Glutamatergic neuron (in vitro differentiated cells): ENCODE results near the gene NBPF12. TPM values are rescaled to one million over a fixed set of nuclear protein-coding genes. Genes with fewer than 3 reads are reported as not detected.
"Not testable (repeated sequence)": the region's sequence is repeated elsewhere in the genome, so short reads cannot be mapped to it uniquely, and the experiment has no call there.

Experiments used
- DNase-seq: peaks from one replicate; pipeline ENCODE4 v3.0.0; 2022
- H3K27ac Mint-ChIP-seq: one replicate; pipeline ENCODE4 v1.8.0; 2020; ENCODE audit warnings: mild to moderate bottlenecking, mixed read lengths, inconsistent platforms; ENCODE audit not compliant: unreplicated experiment
- H3K27me3 Mint-ChIP-seq: one replicate; pipeline ENCODE4 v1.8.0; 2020; ENCODE audit warnings: mild to moderate bottlenecking, moderate library complexity, mixed read lengths, inconsistent platforms; ENCODE audit not compliant: unreplicated experiment
- H3K36me3 Mint-ChIP-seq: one replicate; pipeline ENCODE4 v1.8.0; 2020; ENCODE audit warnings: mild to moderate bottlenecking, mixed read lengths, inconsistent platforms; ENCODE audit not compliant: unreplicated experiment
- H3K4me1 Mint-ChIP-seq: one replicate; pipeline ENCODE4 v1.8.0; 2020; ENCODE audit warnings: mild to moderate bottlenecking, low read depth, mixed read lengths, inconsistent platforms; ENCODE audit not compliant: unreplicated experiment
- H3K4me3 Mint-ChIP-seq: one replicate; pipeline ENCODE4 v1.8.0; 2020; ENCODE audit warnings: mild to moderate bottlenecking, mixed read lengths, inconsistent platforms; ENCODE audit not compliant: unreplicated experiment
- H3K9me3 Mint-ChIP-seq: one replicate; pipeline ENCODE4 v1.8.0; 2020; ENCODE audit warnings: mild to moderate bottlenecking, moderate library complexity, mixed read lengths, inconsistent platforms; ENCODE audit not compliant: unreplicated experiment
- long read RNA-seq: library from polyadenylated mRNA; unstranded; transcript quantifications from one replicate; pipeline ENCODE4 v2.0.0, GENCODE V29; 2020; ENCODE audit not compliant: unreplicated experiment
- total RNA-seq: library from RNA; stranded (reverse); fragmentation: NEBNext Ultra II Directional; extraction: Animal tissue kit (Norgen Biotek cat#: 25700); gene quantifications from one replicate; pipeline ENCODE4 v1.2.1, GENCODE V29; 2021; ENCODE audit not compliant: unreplicated experiment

The NBPF12 gene, protein sequence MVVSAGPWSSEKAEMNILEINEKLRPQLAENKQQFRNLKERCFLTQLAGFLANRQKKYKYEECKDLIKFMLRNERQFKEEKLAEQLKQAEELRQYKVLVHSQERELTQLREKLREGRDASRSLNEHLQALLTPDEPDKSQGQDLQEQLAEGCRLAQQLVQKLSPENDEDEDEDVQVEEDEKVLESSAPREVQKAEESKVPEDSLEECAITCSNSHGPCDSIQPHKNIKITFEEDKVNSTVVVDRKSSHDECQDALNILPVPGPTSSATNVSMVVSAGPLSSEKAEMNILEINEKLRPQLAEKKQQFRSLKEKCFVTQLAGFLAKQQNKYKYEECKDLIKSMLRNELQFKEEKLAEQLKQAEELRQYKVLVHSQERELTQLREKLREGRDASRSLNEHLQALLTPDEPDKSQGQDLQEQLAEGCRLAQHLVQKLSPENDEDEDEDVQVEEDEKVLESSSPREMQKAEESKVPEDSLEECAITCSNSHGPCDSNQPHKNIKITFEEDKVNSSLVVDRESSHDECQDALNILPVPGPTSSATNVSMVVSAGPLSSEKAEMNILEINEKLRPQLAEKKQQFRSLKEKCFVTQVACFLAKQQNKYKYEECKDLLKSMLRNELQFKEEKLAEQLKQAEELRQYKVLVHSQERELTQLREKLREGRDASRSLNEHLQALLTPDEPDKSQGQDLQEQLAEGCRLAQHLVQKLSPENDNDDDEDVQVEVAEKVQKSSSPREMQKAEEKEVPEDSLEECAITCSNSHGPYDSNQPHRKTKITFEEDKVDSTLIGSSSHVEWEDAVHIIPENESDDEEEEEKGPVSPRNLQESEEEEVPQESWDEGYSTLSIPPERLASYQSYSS (N-terminal part only)
- 14.7 TPM for total RNA-seq
- long read RNA-seq, partial matches to known transcripts: 0 of 1 reads
- long read RNA-seq, other reads (novel, unspliced or antisense): 1 of 1 reads

DNA sequence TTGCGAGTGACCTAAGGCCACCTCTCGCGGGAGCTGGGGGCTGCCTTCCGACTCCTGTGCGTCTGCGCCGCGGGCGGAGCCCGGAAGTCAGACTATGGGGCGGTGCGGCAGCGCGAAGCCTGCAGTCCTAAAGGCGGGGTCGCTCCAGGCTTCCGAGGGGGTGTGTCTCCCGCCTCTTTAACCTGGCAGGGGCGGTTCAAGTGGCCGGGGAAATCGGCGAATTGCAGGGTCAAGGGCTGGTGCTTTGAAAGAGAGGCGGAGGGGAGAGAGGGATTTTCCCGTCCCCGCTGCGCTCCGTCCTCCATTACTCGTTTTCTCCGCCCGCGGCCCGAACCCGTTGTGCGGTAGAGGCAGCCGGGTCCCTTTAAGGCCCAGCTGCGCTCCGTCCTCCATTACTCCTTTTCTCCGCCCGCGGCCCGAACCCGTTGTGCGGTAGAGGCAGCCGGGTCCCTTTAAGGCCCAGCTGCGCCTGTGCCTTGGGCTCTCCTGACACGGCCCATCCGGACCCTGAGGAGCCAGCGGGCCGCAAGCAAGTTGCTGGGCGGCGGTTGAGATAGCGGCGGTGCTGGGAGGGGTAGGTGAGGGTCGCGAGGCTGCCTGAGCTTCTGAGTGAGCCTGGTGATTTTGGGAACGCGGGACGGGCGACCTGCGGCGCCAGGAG lies at the start of gene NBPF12:
NBPF12 (plus strand) TSS at position 83 of the 661 bp plus-strand sequence. CDS start 21,820 bp downstream, outside the sequence.
- not testable (repeated sequence) for H3K9me3 Mint-ChIP-seq, H3K27me3 Mint-ChIP-seq, H3K4me1 Mint-ChIP-seq, H3K36me3 Mint-ChIP-seq
- Mint-ChIP-seq H3K27ac (peak within 1 kb of the TSS; percentile 43), H3K4me3 (peak within 1 kb of the TSS; percentile 90)
- DNase-seq: peak; percentile 90

DNA sequence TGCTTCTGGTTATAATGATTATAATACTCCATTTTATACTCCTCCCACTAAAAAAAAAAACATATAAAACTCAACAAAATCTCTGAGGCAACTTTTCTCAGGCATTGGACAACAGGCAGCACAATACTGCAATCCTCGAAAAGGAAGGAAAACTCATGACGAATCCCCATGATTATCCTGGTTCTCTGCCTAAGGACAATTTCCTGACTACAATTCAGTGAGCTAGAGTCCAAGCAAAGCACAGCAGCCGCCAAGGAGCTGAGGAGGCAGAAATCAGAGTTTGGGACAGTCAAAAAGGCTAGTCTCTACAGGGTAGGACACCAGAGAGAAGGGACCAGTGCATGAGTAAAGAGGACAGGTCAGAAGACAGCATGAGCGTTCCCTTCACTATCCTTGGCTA lies 46.8 kb upstream of the NBPF12 start:
- not testable (repeated sequence) for H3K4me3 Mint-ChIP-seq, DNase-seq, H3K9me3 Mint-ChIP-seq, H3K4me1 Mint-ChIP-seq, H3K27me3 Mint-ChIP-seq, H3K36me3 Mint-ChIP-seq, H3K27ac Mint-ChIP-seq

DNA sequence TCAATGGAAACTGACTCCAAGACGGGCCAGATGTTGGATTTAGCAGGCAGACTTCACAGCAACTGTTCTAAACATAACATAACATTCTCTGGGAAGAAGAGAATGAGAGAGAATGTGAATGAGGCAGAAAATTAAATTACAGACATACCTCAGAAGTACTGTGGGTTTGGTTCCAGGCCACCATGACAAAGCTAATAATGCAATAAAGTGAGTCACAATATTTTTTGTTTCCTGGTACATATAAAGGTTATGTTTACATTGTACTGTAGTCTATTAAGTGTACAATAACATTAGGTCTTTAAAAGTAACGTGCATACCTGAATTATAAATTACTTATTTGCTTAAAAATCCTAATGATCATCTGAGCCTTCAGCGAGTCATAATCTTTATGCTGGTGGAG lies 45.8 kb upstream of the NBPF12 start:
- H3K27ac Mint-ChIP-seq, H3K4me3 Mint-ChIP-seq, H3K36me3 Mint-ChIP-seq, H3K27me3 Mint-ChIP-seq, DNase-seq, H3K9me3 Mint-ChIP-seq, H3K4me1 Mint-ChIP-seq: not testable (repeated sequence)

DNA sequence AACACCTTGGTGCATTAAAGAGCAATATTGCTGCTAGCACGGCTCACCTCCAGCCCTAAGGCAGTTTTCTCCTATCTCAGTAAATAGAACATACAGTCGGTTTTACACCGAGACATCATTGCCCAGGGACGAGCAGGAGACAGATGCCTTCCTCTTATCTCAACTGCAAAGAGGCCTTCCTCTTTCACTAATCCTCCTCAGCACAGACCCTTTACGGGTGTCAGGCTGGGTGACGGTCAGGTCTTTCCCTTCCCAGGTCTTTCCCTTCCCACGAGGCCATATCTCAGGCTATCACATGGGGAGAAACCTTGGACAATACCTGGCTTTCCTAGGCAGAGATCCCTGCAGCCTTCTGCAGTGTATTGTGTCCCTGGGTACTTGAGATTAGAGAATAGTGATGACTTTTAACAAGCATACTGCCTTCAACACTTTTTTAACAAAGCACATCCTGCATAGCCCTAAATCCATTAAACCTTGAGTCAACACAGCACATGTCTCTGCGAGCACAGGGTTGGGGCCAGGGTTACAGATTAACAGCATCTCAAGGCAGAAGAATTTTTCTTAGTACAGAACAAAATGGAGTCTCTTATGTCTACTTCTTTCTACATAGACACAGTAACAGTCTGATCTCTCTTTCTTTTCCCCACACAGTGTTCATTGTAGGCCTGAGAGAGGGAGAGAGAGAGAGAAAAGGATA lies 30.4 kb upstream of the NBPF12 start:
- not testable (repeated sequence) for H3K27me3 Mint-ChIP-seq, H3K9me3 Mint-ChIP-seq, H3K27ac Mint-ChIP-seq, H3K4me1 Mint-ChIP-seq, H3K4me3 Mint-ChIP-seq, DNase-seq, H3K36me3 Mint-ChIP-seq

DNA sequence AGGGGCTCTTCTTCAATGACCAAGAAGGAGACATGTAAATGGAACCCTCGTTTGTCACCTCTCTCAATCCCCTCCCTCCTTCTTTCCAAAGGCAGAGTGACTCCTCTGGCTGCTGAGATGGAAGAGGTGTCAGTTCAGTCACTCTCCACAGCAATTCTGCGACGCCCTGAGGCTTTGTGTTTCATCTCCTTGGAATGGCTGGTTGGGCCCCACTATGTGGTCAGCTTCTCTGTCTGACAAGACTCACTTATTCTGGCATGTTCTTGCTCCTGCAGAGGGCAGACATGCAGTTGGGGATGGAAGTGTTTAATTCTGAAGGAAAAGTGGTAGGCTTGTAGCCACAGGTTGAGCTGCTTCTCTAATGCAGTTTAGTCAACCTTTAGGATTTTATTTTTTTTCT lies 25.1 kb upstream of the NBPF12 start:
- not testable (repeated sequence) for H3K4me1 Mint-ChIP-seq, DNase-seq, H3K4me3 Mint-ChIP-seq

DNA sequence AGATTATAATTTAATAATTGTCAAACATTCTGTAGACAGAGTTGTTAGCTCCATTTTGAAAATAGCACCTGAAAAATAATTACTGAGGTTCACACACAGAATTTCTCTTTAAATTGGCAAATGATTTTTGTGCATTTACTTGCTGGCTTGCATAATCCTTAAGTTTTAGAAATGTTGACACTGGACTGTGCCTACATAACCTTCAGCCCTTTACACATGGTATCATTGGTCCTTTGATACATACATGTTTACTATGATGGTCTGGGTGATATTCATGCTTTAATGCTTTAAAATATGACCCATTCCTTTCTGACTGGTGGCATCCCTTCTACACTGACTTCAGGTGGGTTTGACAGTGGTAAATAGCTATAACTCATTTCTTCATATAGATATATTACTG lies 17.3 kb upstream of the NBPF12 start:
- H3K27me3 Mint-ChIP-seq, H3K4me1 Mint-ChIP-seq, H3K9me3 Mint-ChIP-seq, H3K27ac Mint-ChIP-seq, DNase-seq, H3K4me3 Mint-ChIP-seq, H3K36me3 Mint-ChIP-seq: not testable (repeated sequence)

More for the DNA sequence above, 25.1 kb upstream of the NBPF12 start:
- not testable (repeated sequence) for H3K9me3 Mint-ChIP-seq, H3K27me3 Mint-ChIP-seq, H3K36me3 Mint-ChIP-seq, H3K27ac Mint-ChIP-seq

DNA sequence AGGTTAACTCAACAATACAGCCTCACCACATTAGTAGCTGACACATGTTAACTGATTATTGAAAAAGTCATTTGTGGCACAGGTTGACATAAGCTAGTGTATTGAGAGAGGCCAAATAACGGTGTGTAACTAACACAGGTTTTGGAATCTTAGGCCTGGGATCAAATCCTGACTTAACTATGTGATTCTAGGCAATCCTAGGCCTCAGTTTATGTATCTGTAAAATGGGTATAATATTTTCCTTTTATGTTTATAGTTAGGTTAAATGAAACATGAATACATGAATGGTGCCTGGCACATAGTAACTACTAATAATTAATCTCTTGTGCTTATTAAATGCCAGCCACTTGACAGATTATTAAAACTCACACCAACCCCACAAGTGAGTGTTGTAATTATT lies 15.5 kb upstream of the NBPF12 start:
- H3K36me3 Mint-ChIP-seq, DNase-seq: not testable (repeated sequence)

DNA sequence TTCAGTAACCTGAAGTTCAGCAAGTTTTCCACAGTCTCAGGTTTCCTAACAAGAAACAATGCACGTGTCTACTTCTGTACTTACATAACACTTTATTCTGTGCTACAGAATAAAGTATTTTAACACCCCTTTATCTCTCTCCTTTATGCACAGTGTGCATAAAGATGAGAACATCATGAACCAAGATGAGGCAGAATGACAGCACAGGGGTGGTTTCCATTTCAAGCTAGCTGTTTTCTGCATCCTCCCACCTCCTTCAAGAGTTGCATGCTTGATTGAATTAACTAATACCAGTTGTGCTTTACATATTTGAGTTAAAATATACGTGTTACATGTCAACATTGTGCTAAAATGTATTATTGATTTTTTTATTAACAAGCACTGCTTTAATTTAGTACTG lies 14.0 kb upstream of the NBPF12 start:
- DNase-seq, H3K27ac Mint-ChIP-seq, H3K36me3 Mint-ChIP-seq, H3K4me1 Mint-ChIP-seq, H3K9me3 Mint-ChIP-seq, H3K27me3 Mint-ChIP-seq, H3K4me3 Mint-ChIP-seq: not testable (repeated sequence)

More for the DNA sequence above, 15.5 kb upstream of the NBPF12 start:
- not testable (repeated sequence) for H3K9me3 Mint-ChIP-seq, H3K4me3 Mint-ChIP-seq, H3K27ac Mint-ChIP-seq, H3K27me3 Mint-ChIP-seq, H3K4me1 Mint-ChIP-seq

DNA sequence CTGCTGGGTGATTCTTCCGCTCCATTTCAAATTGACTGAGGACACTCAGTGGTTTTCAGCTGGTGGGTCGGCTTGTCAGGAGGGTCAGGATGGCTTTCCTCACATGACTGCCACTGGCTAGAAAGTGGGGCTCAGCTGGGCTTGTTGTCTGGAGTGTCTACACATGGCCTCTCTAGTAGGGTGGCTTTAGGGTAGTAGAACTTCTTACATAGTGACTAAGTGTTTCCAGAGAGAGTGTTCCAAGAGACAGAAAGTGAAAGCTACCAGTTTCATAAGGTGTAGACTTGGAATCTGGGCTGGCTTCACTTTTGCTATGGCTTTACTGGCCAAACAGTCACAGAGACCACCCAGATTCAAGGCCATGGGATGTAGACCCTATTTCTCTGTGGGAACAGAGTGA lies 11.7 kb upstream of the NBPF12 start:
- DNase-seq, H3K36me3 Mint-ChIP-seq, H3K27me3 Mint-ChIP-seq, H3K9me3 Mint-ChIP-seq, H3K4me1 Mint-ChIP-seq, H3K4me3 Mint-ChIP-seq, H3K27ac Mint-ChIP-seq: not testable (repeated sequence)

DNA sequence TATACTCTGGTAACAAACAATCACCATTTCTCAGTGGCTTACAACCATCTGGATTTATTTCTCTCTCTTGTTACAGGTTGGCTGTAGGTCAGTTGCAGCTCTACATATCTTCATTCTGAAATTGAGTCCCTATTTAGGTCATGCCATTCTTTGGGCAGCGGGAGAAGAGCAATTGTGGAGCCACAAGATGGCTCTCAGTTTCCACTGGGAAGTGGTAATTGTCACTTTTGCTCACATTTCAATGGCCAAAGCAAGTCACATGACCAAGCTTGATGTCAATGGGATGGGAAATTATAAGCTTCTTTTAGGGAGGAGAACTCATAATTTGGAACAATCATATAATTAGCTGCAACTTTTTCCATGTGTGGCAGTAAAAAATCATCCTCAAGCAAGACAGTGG lies 7.9 kb upstream of the NBPF12 start:
- not testable (repeated sequence) for H3K27ac Mint-ChIP-seq, H3K36me3 Mint-ChIP-seq, H3K27me3 Mint-ChIP-seq, DNase-seq, H3K9me3 Mint-ChIP-seq, H3K4me3 Mint-ChIP-seq, H3K4me1 Mint-ChIP-seq

DNA sequence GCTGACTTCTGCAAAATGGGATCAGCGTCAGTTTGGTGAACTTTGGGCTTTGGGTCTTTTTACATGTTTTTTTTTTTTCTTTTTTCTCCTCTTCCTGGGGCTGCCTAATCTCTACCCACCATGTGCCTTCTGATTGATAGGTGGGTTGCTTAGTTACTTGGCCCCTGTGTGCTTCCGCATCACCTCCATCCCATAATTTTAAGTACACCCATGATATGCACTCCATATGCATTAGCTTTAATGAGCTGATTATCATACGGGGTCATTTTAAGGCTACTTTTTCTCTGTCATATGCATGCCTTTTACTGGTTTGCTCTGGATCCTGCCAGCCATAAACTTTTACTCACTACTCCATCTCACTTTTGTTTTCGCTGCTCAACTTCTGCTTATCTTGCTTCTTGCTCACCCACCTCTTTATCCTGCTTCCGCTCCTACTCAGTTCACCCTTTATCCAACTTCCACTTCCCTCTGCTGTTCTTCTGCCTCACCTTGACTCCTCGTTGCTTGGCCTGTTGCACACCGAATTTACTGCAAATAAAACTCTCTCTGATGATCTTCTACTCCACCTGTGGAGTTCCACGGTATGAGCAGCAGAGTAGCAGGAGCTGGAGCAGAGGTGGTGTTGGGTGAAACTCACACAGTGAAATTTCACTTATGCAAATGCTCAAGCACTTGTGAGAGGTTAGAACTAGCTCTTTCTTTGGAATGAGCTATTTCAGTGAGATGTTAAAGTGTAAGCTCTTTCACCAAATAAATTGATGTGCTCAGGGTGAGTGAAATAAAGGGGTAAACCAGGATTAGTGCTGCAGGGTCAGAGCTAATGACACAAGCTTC lies 3.5 kb upstream of the NBPF12 start:
- H3K36me3 Mint-ChIP-seq, H3K4me3 Mint-ChIP-seq, DNase-seq, H3K4me1 Mint-ChIP-seq, H3K27ac Mint-ChIP-seq, H3K9me3 Mint-ChIP-seq, H3K27me3 Mint-ChIP-seq: not testable (repeated sequence)
